Mesendoderm (in vitro differentiated cells): Measurements from ENCODE around the gene ARHGAP1.

Experiments used
- DNase-seq: peaks from one replicate; pipeline ENCODE4 v3.0.0; 2013
- H2AK5ac ChIP-seq: 2 replicates; pipeline ENCODE4 v1.6.1; 2013; ENCODE audit warnings: low read length, inconsistent platforms
- H2BK120ac ChIP-seq: 2 replicates; pipeline ENCODE4 v1.6.1; 2013; ENCODE audit warnings: low read depth, mild to moderate bottlenecking, low read length, moderate library complexity, mixed read lengths
- H2BK15ac ChIP-seq: replicated peaks from 2 replicates; pipeline ENCODE4 v1.6.1; 2013; ENCODE audit warnings: low read depth, mild to moderate bottlenecking, moderate library complexity
- H2BK5ac ChIP-seq: 2 replicates; pipeline ENCODE4 v1.6.1; 2013; ENCODE audit warnings: low read length, inconsistent platforms
- H3K18ac ChIP-seq: 2 replicates; pipeline ENCODE4 v1.6.1; 2013; ENCODE audit warnings: mild to moderate bottlenecking, low read length, mixed read lengths
- H3K23ac ChIP-seq: one replicate; pipeline ENCODE4 v1.6.1; 2013; ENCODE audit warnings: low read length
- H3K27ac ChIP-seq: 2 replicates; pipeline ENCODE4 v1.5.1; 2013; ENCODE audit warnings: low read depth, mild to moderate bottlenecking, inconsistent platforms, low read length, moderate library complexity
- H3K27me3 ChIP-seq: 2 replicates; pipeline ENCODE4 v1.6.1; 2013; ENCODE audit warnings: low read length, control low read depth, mild to moderate bottlenecking, inconsistent platforms; ENCODE audit not compliant: insufficient read depth, poor library complexity
- H3K36me3 ChIP-seq: 2 replicates; pipeline ENCODE4 v1.6.1; 2013; ENCODE audit warnings: low read length, inconsistent platforms; ENCODE audit not compliant: control insufficient read depth, insufficient read depth
- H3K4ac ChIP-seq: one replicate; pipeline ENCODE4 v1.6.1; 2013; ENCODE audit warnings: low read depth, mild to moderate bottlenecking, low read length, moderate library complexity
- H3K4me1 ChIP-seq: 2 replicates; pipeline ENCODE4 v1.6.1; 2013; ENCODE audit warnings: low read depth, low read length, inconsistent platforms; ENCODE audit not compliant: control insufficient read depth
- H3K4me2 ChIP-seq: 2 replicates; pipeline ENCODE4 v1.6.1; 2013; ENCODE audit warnings: low read length
- H3K4me3 ChIP-seq: 2 replicates; pipeline ENCODE4 v1.5.1; 2013; ENCODE audit warnings: mild to moderate bottlenecking, low read length
- H3K56ac ChIP-seq: one replicate; pipeline ENCODE4 v1.6.1; 2013; ENCODE audit warnings: low read length
- H3K79me1 ChIP-seq: 2 replicates; pipeline ENCODE4 v1.6.1; 2013; ENCODE audit warnings: low read length, inconsistent platforms
- H3K79me2 ChIP-seq: 2 replicates; pipeline ENCODE4 v1.6.1; 2013; ENCODE audit warnings: mild to moderate bottlenecking, low read length; ENCODE audit not compliant: control insufficient read depth, insufficient read depth
- H3K9ac ChIP-seq: 2 replicates; pipeline ENCODE4 v1.6.1; 2013; ENCODE audit warnings: low read length, inconsistent platforms
- H4K5ac ChIP-seq: one replicate; pipeline ENCODE4 v1.6.1; 2013; ENCODE audit warnings: low read length
- H4K8ac ChIP-seq: one replicate; pipeline ENCODE4 v1.6.1; 2013; ENCODE audit warnings: low read depth, mild to moderate bottlenecking, control low read depth, low read length, moderate library complexity
- WGBS: extraction: QIAGEN DNeasy Blood & Tissue Kit; methylation state at CpG from one replicate; pipeline ENCODE4 v1.1.7; 2013; ENCODE audit warnings: low lambda C conversion rate, missing lambda C conversion rate; ENCODE audit not compliant: insufficient coverage; ENCODE audit errors: extremely low coverage; 5-methylcytosine and 5-hydroxymethylcytosine counted together

ARHGAP1 gene

GRCh38 chr11:46676436-46677158 is 23.8 kb downstream of the ARHGAP1 start:
- Histone ChIP-seq H2BK15ac (no peak overlapping the region), H3K23ac (no peak overlapping the region), H2BK120ac (no peak overlapping the region), H3K36me3 (peaks cover 4% of the 10 kb centered on the region), H3K9ac (no peak overlapping the region), H3K4me2 (no peak overlapping the region), H3K27me3 (no peaks in the 10 kb centered on the region), H3K79me1 (no peaks in the 10 kb centered on the region), H4K8ac (no peak overlapping the region), H3K4ac (no peak overlapping the region), H2AK5ac (no peak overlapping the region), H3K4me3 (no peak overlapping the region), H3K56ac (peak overlapping the region; percentile 34), H3K4me1 (peaks cover 9% of the 10 kb centered on the region), H3K18ac (no peak overlapping the region), H3K79me2 (no peaks in the 10 kb centered on the region), H4K5ac (no peak overlapping the region), H2BK5ac (no peak overlapping the region), H3K27ac (no peak overlapping the region)
- no peak for DNase-seq
- no CpG with 5 or more reads among the region's 15 CpGs for WGBS

DNA sequence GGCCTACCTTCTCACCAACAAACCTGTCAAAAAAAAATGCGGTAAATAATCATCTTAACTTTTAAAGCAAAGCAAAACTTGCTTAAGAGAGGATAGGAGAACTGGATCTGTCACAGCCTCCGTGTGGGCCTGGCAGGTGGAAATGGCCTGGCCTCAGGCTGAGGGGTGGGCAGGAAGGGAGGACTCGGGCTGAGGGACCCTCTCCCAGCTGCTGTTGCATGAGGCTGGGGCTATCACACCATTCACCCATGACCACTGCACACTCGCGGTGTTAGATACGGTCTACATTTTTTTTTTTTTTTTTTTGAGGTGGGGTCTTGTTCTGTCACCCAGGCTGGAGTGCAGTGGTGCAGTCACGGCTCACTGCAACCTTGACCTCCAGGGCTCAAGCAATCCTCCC is 24.5 kb downstream of the ARHGAP1 start:
- Histone ChIP-seq H3K9ac (no peak overlapping the region), H3K4me1 (peaks cover 9% of the 10 kb centered on the region), H3K18ac (no peak overlapping the region), H4K8ac (no peak overlapping the region), H3K4ac (no peak overlapping the region), H3K79me1 (no peaks in the 10 kb centered on the region), H3K23ac (no peak overlapping the region), H3K4me3 (no peak overlapping the region), H2BK15ac (no peak overlapping the region), H3K4me2 (no peak overlapping the region), H2BK5ac (no peak overlapping the region), H3K27me3 (no peaks in the 10 kb centered on the region), H2AK5ac (no peak overlapping the region), H3K79me2 (no peaks in the 10 kb centered on the region), H2BK120ac (no peak overlapping the region), H4K5ac (no peak overlapping the region), H3K27ac (no peak overlapping the region), H3K56ac (no peak overlapping the region), H3K36me3 (peaks cover 4% of the 10 kb centered on the region)
- DNase-seq = no peak
- WGBS = no CpG with 5 or more reads among the region's 7 CpGs

- Histone ChIP-seq H2BK15ac (no peak overlapping the region), H3K4ac (no peak overlapping the region), H3K27me3 (no peaks in the 10 kb centered on the region), H2BK120ac (no peak overlapping the region), H4K8ac (no peak overlapping the region), H3K9ac (peak overlapping the region; percentile 23), H3K79me1 (no peaks in the 10 kb centered on the region), H3K56ac (peak overlapping the region; percentile 51), H3K27ac (peak overlapping the region; percentile 42), H3K4me1 (peaks cover 9% of the 10 kb centered on the region), H3K18ac (no peak overlapping the region), H2AK5ac (no peak overlapping the region), H4K5ac (no peak overlapping the region), H3K4me2 (no peak overlapping the region), H3K36me3 (peaks cover 4% of the 10 kb centered on the region), H3K4me3 (no peak overlapping the region), H2BK5ac (peak overlapping the region; percentile 41), H3K23ac (no peak overlapping the region), H3K79me2 (no peaks in the 10 kb centered on the region)
- DNase-seq = peak; percentile 65
- WGBS = no CpG with 5 or more reads among the region's 4 CpGs
These were observed 25.0 kb downstream of the ARHGAP1 start for GRCh38 chr11:46675288-46675851.

DNA sequence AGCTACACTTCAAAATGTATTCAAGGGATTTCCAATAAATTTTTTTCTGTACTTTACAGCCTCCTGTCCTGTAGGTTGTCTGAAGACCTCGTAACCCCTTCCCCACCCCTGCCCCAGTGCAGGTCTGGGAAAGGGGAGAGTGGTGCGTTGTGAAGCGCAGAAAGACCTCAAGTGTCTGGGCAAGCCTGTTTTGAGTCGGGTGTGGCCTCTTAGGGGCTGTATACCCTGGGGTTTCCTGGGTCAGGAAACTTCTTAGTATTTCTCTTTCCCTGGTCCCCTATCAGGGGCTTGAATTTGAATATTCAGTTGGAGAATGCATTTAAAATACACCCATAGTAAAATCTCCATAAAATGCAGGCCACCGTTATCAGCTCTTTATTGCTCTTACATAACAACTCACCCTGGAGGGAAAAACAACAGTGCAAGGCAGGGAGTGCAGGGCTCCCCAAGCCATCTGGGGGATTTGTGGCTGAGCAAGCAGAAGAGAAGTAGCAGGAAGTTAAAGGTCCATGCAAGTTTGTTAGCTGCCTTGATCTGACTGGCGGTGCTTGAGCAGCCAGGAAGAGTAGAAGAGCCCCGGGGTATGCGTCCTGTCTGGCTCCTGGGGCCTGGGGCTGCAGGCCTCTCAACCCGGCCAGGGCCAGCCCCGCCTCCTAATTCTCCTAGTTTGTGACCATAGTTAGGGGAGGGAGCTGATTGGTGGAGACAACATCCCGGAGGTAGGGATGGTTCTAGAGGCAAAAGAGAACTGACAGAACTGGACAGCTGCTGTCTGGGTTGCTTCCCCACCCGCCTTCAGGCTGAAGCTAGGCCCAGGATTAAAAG is 25.7 kb downstream of the ARHGAP1 start:
- Histone ChIP-seq H4K5ac (no peak overlapping the region), H3K4me1 (peaks cover 9% of the 10 kb centered on the region), H2BK15ac (no peak overlapping the region), H3K4ac (no peak overlapping the region), H3K79me1 (no peaks in the 10 kb centered on the region), H3K4me3 (no peak overlapping the region), H2BK120ac (no peak overlapping the region), H3K23ac (no peak overlapping the region), H3K79me2 (no peaks in the 10 kb centered on the region), H3K4me2 (no peak overlapping the region), H2BK5ac (no peak overlapping the region), H3K9ac (peak overlapping the region; percentile 47), H3K56ac (peak overlapping the region; percentile 68), H2AK5ac (no peak overlapping the region), H4K8ac (no peak overlapping the region), H3K18ac (peak overlapping the region; percentile 22), H3K27ac (peak overlapping the region; percentile 83), H3K36me3 (peaks cover 4% of the 10 kb centered on the region), H3K27me3 (no peaks in the 10 kb centered on the region)
- WGBS = no CpG with 5 or more reads among the region's 12 CpGs
- peak; percentile 96 for DNase-seq

DNA sequence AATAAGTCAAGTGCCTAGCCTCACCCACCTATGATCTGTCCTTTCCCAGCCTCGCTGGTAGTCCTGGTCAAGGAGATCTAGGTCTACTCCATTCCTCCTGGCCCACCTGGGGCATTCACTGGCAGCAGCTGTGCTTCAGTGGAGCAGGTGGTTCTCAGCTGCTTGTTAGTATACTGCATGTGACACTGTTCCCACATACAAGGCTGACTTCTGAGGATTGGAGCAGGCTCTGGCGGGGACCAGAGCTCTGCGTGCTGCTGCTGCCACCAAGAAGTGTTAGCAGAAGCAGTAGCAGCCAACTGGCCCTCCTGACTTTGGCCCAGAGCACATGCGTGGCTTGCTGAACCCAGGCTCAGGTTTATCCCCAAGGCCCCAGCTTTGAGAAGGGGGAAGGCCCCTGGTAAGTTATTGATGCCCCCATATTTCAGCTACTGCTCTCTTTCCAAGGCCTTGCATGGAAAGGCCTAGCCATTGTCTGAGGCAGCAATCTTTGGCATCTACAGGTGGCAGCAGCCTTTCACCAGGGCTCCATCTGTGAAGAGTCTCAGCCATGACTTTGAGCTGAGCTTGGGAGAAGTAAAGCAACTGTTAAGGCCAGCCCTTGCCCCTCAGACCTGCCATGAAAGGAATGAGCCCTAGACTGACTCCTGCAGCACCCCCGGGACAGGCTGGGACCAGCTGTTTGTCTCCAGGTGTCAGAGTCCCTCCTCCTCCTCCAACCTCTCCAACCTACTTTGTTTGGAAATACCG is 26.5 kb downstream of the ARHGAP1 start:
- Histone ChIP-seq H3K36me3 (peaks cover 3% of the 10 kb centered on the region), H3K4me3 (no peak overlapping the region), H3K9ac (no peak overlapping the region), H2BK15ac (no peak overlapping the region), H3K56ac (peak overlapping the region; percentile 68), H4K5ac (no peak overlapping the region), H3K27me3 (no peaks in the 10 kb centered on the region), H2BK120ac (no peak overlapping the region), H3K79me1 (no peaks in the 10 kb centered on the region), H3K79me2 (no peaks in the 10 kb centered on the region), H2AK5ac (no peak overlapping the region), H3K27ac (peak overlapping the region; percentile 83), H3K4ac (no peak overlapping the region), H3K18ac (peak overlapping the region; percentile 22), H3K23ac (no peak overlapping the region), H3K4me2 (no peak overlapping the region), H2BK5ac (no peak overlapping the region), H3K4me1 (peaks cover 9% of the 10 kb centered on the region), H4K8ac (no peak overlapping the region)
- WGBS = no CpG with 5 or more reads among the region's 6 CpGs
- peak; percentile 22 for DNase-seq
